A673 (cell line): ENCODE measurements around the gene MBD5. TPM values are rescaled to one million over a fixed set of nuclear protein-coding genes. Genes with fewer than 3 reads are reported as not detected.

ENCODE experiments used
- BruUV-seq: library from RNA; stranded (reverse); fragments of 400-500 nt; replicated peaks from 2 replicates; lab custom pipeline; 2021; lab: Mats Ljungman, UMichigan
- CTCF ChIA-PET: fragments of 300-600 bp; sonication (Branson Sonifier 250); formaldehyde crosslinking; loops from one replicate; lab custom pipeline; 2022; ENCODE audit warnings: antibody characterized with exemption; lab: Charles Lee
- POLR2A ChIA-PET: fragments of 300-600 bp; sonication (Branson Sonifier 250); formaldehyde crosslinking; loops from one replicate; lab custom pipeline; 2022; ENCODE audit warnings: antibody characterized with exemption; ENCODE audit not compliant: low non-redundant PET; lab: Charles Lee
- DNase-seq: peaks from one replicate; pipeline ENCODE4 v3.0.0-alpha.2; 2015; ENCODE audit warnings: low spot score
- H3K27ac ChIP-seq: fragments of 200-600 bp; sonication (generic); 2 replicates; pipeline ENCODE4 v1.5.1; 2016; ENCODE audit warnings: mixed run types, low read depth, mild to moderate bottlenecking, mixed read lengths, antibody characterized with exemption, low read length; ENCODE audit not compliant: poor library complexity, severe bottlenecking
- H3K27me3 ChIP-seq: fragments of 200-600 bp; sonication (generic); replicated peaks from 2 replicates; pipeline ENCODE4 v1.6.1; 2017; ENCODE audit warnings: mixed run types, low read depth, mild to moderate bottlenecking, mixed read lengths, antibody characterized with exemption, low read length; ENCODE audit not compliant: insufficient read depth, poor library complexity
- H3K36me3 ChIP-seq: fragments of 200-600 bp; sonication (generic); 2 replicates; pipeline ENCODE4 v1.6.1; 2016; ENCODE audit warnings: mixed run types, mild to moderate bottlenecking, mixed read lengths, antibody characterized with exemption, low read length; ENCODE audit not compliant: insufficient read depth, poor library complexity, severe bottlenecking
- H3K4me1 ChIP-seq: fragments of 200-600 bp; sonication (generic); 2 replicates; pipeline ENCODE4 v1.6.1; 2017; ENCODE audit warnings: mixed run types, mild to moderate bottlenecking, mixed read lengths, antibody characterized with exemption, low read length; ENCODE audit not compliant: insufficient read depth, poor library complexity, severe bottlenecking
- H3K4me3 ChIP-seq: fragments of 200-600 bp; sonication (generic); 2 replicates; pipeline ENCODE4 v1.5.1; 2016; ENCODE audit warnings: low read depth, mixed run types, mild to moderate bottlenecking, mixed read lengths, low read length; ENCODE audit not compliant: poor library complexity, severe bottlenecking
- H3K9me3 ChIP-seq: fragments of 200-600 bp; sonication (generic); 2 replicates; pipeline ENCODE4 v1.6.1; 2016; ENCODE audit warnings: mixed run types, low read depth, mild to moderate bottlenecking, mixed read lengths, antibody characterized with exemption, low read length; ENCODE audit not compliant: poor library complexity, severe bottlenecking
- EZH2 ChIP-seq: fragments of 200-600 bp; sonication (generic); IDR thresholded peaks from 2 replicates; pipeline ENCODE4 v1.6.1; 2017; ENCODE audit warnings: borderline replicate concordance, low read depth, mild to moderate bottlenecking, mixed read lengths, antibody characterized with exemption, low read length; ENCODE audit not compliant: poor library complexity, severe bottlenecking
- intact Hi-C: fragments of 100-400 bp; cut with micrococcal nuclease; formaldehyde crosslinking; loops from one replicate; pipeline ENCODE4 v1.10.0; 2022; ENCODE audit not compliant: unreplicated experiment
- total RNA-seq: library from RNA; stranded (reverse); gene quantifications from 2 replicates; pipeline ENCODE4 v1.2.3, GENCODE V29; 2021
- TF ChIP-seq, protein P1 (sequence below): fragments of 300-800, 200-600 bp; sonication (generic); conservative IDR thresholded peaks from 2 replicates; pipeline ENCODE4 v1.5.1; 2017; ENCODE audit warnings: low read depth, mild to moderate bottlenecking, antibody characterized with exemption, low read length, moderate library complexity, mixed read lengths

Gene MBD5
- total RNA-seq, 1 experiment from 2014 or later, result 32.4 TPM

DNA sequence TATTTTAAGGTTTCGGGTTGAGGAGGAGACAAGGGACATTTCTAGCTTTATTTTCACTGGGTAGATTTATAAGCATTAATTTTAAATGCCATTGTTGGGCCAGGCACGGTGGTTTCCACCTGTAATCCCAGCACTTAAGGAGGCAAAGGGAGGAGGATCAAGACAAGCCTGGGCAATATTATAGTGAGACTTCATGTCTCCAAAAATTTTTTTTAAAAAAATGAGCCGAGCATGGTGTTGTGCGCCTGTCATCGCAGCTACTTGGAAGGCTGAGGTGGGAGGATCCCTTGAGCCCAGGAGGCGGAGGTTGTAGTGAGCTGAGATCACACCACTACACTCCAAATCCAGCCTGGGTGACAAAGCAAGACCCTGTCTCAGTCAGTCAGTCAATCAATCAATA, 45.0 kb downstream of the MBD5 start:
- no peak overlapping the region for H3K27ac ChIP-seq
- ChIA-PET POLR2A (no interaction called here), CTCF (no interaction called here)
- no TSS peak for BruUV-seq
- H3K4me3 ChIP-seq, result no peak overlapping the region
- intact Hi-C loops, result no loop called here
- H3K9me3 ChIP-seq, result no peaks in the 10 kb centered on the region
- no peak for DNase-seq
- no peaks in the 10 kb centered on the region for H3K36me3 ChIP-seq
- no peaks in the 10 kb centered on the region for H3K4me1 ChIP-seq
- no peak for TF ChIP-seq EZH2
- TF ChIP-seq, protein P1, sequence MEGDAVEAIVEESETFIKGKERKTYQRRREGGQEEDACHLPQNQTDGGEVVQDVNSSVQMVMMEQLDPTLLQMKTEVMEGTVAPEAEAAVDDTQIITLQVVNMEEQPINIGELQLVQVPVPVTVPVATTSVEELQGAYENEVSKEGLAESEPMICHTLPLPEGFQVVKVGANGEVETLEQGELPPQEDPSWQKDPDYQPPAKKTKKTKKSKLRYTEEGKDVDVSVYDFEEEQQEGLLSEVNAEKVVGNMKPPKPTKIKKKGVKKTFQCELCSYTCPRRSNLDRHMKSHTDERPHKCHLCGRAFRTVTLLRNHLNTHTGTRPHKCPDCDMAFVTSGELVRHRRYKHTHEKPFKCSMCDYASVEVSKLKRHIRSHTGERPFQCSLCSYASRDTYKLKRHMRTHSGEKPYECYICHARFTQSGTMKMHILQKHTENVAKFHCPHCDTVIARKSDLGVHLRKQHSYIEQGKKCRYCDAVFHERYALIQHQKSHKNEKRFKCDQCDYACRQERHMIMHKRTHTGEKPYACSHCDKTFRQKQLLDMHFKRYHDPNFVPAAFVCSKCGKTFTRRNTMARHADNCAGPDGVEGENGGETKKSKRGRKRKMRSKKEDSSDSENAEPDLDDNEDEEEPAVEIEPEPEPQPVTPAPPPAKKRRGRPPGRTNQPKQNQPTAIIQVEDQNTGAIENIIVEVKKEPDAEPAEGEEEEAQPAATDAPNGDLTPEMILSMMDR, result no peak
- H3K27me3 ChIP-seq, result no peaks in the 10 kb centered on the region

- Histone ChIP-seq H3K36me3 (no peaks in the 10 kb centered on the region), H3K27ac (no peak overlapping the region), H3K4me1 (no peaks in the 10 kb centered on the region), H3K4me3 (no peak overlapping the region), H3K9me3 (no peaks in the 10 kb centered on the region), H3K27me3 (no peaks in the 10 kb centered on the region)
- intact Hi-C loops, result no loop called here
- ChIA-PET CTCF (no interaction called here), POLR2A (no interaction called here)
- DNase-seq, result no peak
- no peak for TF ChIP-seq EZH2
- TF ChIP-seq, protein P1, result no peak
- BruUV-seq, result no TSS peak
Observed at GRCh38 chr2:148067801-148068200, 46.9 kb downstream of the MBD5 start.

- no peak for TF ChIP-seq EZH2
- TF ChIP-seq, protein P1, result no peak
- ChIA-PET POLR2A (no interaction called here), CTCF (no interaction called here)
Observed at GRCh38 chr2:148071351-148071750, 50.5 kb downstream of the MBD5 start.

More at GRCh38 chr2:148071351-148071750, 50.5 kb downstream of the MBD5 start:
- BruUV-seq, result no TSS peak
- no peak overlapping the region for H3K27ac ChIP-seq
- no peaks in the 10 kb centered on the region for H3K9me3 ChIP-seq
- DNase-seq, result no peak
- intact Hi-C loops, result no loop called here
- no peak overlapping the region for H3K4me3 ChIP-seq
- no peaks in the 10 kb centered on the region for H3K4me1 ChIP-seq
- no peaks in the 10 kb centered on the region for H3K27me3 ChIP-seq
- no peaks in the 10 kb centered on the region for H3K36me3 ChIP-seq
